ENCODE measurements around the gene YY1.
A peak's percentile ranks its signal among the peaks of the same experiment; 100 is the strongest.
"Not testable (repeated sequence)": the region's sequence is repeated elsewhere in the genome, so short reads cannot be mapped to it uniquely, and the experiment has no call there.

YY1 gene
- 180 to 257 reads per million in 2 experiments for total RNA-seq

DNA sequence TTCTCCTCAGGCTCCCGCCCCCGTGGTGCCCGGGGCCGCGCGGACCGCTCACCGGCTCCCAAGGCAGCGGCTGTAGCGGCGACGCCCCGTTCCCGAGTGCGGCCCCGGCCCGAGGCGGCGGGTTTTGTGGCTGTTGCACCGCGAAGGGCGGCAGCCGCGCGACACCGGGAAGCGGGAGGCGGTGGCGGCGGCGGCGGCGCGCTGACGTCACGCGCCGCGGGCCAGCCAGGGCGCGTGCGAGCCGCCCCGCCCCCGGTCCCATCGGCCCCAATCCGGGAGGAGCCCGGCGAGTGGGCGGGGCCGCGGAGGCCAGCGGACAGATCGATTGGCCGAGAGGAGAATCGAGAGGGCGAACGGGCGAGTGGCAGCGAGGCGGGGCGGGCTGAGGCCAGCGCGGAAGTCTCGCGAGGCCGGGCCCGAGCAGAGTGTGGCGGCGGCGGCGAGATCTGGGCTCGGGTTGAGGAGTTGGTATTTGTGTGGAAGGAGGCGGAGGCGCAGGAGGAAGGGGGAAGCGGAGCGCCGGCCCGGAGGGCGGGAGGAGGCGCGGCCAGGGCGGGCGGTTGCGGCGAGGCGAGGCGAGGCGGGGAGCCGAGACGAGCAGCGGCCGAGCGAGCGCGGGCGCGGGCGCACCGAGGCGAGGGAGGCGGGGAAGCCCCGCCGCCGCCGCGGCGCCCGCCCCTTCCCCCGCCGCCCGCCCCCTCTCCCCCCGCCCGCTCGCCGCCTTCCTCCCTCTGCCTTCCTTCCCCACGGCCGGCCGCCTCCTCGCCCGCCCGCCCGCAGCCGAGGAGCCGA, at the start of gene YY1:
Gene YY1, plus strand, starts transcription at position 726 of the 792 bp plus-strand sequence. CDS start 101 bp downstream, outside the sequence.
- peak; percentile 99 for DNase-seq (ENCODE audit: low read depth)

DNA sequence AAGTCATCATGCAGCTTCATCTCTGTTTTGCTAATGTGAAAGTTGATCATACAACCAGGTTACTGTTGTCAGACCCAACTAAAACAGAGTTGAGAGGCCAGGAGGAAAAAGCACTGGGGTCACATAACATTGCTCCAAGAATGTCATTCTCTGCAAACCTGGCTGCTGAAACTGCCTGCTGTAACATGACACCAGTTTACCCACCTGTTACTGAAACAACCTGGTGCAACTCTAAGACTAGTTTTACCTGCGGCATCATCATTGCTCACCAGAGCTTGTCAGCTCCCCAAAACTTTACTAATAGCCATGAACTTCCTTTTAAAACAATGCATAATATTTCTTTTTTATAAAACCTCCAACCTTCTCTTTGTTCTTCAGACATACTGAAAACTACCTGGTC, 48.8 kb upstream of the YY1 start:
- no peak for DNase-seq (ENCODE audit: low read depth)

DNA sequence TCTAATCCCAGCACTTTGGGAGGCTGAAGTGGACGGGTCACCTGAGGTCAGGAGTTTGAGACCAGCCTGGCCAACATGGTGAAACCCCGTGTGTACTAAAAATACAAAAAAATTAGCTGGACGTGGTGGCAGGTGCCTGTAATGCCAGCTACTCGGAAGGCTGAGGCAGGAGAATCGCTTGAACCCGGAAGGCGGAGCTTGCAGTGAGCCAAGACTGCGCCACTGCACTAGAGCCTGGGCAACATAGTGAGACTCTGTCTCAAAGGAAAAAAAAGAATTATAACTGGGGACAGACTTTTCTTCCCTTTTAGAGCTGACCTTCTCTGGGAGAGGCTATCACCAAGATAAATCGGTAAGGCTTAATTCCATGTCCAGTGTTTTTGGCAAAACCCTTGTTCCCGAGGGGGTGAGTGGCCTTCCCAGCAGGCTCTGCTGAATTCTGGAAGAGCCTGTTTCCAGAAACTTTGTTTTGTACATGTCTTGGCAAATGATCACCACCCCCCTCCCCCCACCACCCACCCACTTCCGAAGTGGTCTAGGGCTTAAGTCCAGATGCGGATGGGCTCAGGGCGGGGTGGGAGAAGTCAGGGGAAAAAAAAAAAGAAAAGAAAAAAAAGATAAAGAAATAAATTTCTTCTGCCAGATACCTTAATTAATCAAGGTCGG, 47.2 kb upstream of the YY1 start:
- DNase-seq (ENCODE audit: low read depth) = no peak

DNA sequence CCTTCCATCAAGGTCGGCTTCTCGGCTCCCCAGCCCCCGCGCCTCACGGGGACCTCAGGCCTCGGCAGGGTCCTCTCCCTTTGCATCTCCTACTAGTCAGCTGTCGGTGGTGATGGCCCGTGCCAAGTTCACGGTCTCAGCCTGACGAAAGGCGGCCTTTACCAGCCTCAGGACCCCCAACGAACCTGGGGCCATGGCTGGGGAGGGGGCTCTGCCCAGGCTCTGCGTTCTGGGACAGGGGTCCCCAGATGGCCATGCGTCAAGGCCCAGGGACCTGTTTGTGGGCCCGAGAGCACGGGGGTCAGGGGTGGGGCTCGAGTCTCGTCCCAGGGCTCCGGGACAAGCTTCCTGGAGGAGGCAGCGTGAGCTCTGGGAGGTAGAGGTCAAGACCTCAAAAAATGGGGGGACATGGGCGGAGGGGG, 46.7 kb upstream of the YY1 start:
- no peak for DNase-seq (ENCODE audit: low read depth)

DNA sequence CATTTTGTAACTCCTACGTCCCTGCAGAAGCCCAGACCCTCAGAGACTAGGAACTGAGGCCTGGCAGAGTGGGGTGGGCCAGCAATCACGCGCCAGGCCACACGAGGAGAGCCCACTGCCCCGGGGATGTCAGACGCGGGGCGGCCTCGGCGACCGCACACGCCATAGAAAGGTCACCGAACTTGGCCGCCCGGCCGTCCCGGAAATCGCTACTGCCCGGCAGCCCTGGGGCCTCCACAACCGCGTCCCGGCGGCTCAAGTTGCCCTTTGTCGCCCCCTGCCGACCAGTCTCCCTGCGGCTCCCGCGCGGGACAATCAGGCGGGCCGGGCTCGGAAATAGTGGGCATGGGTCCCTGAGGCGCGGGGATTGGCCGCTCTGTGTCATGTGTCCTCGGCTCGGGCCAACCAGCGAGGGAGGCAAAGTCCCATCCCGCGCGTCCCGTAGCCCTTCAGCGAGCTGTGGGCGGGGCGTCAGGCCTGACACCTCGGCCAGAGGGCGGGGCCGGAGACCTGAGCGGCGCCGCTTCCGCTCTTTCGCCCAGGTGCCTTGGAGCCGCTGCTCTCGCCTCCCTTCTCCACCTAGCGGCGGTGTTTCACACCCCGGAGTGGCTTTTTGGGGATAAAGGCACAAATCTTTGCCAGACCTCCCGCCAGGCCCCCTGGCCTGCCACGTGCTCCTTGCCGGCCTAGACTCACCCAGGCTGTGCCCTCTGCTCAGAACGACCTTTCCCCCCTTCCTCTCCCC, 46.1 kb upstream of the YY1 start:
- DNase-seq (ENCODE audit: low read depth) = peak; percentile 100

DNA sequence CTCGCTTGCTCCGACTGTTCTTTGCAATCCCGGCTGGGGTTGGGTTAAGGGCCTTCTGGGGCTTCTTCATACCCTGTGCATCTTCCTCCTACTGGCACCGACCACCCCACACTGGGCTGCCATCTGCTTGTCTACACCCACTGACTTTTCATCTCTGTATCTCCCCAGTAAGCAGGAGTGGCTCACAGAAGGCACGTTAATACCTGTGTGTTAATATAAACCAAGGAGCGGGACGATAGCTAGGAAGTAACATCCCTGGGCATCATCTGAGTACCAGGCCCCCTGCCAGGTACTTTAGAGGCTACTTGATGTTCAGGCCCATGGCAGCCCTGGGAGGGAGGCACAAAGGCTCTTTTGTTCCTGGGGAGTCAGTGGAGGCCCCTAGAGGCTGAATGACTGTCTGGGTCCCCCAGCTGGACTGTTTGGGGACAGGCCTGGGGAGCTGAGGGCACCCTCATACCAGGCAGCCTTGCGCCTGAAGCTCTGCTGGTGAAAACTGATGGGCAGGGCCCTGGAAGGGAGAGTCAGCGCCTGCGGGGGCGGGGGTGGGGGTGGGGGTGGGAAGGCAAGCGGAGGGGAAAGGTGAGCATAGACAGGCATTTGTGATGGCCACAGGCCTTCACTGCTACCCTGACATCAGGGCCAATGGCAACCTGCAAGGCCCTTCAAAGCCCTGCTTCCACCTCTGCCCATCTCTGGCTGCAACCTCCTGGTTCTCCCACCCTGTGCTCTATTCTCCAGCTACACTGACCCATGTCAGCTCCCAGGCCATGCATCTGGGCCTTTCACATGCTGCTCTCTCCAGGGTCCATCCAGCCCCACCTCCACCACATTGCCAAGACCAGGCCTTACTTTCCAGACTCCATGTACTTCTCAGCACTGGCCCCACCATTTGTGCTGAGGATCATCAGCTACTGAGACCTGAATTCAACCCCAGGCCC, 45.3 kb upstream of the YY1 start:
- no peak for DNase-seq (ENCODE audit: low read depth)

DNA sequence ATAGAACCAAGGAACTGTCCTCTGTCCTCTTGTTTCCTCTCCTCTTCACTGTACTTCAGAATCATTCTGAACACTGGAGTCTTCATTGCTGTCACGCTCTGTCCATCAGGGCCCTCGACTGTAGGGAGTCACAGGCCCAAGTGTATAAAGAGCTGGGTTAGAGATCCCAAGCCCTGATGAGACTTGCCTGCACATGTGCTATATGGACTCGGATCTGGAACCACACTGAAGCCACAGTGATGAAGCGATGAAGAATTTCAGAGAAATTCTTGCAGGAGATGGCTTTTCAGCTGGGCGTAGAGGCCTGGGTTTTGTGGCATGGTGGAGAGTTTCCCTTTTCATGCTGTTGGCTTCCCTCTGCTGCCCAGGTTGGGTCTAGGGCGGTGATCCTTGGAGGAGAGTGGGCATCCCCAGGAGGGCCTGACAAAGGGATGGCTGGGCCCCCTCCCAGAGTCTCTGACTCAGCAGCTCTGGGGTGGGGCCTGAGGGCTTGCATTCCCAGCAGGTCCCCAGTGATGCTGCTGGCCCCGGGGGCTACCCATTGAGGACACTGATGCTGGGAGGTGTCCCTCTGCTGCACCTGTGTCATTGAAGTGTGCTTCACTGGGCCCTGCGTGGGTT, 39.6 kb upstream of the YY1 start:
- DNase-seq (ENCODE audit: low read depth) = no peak

DNA sequence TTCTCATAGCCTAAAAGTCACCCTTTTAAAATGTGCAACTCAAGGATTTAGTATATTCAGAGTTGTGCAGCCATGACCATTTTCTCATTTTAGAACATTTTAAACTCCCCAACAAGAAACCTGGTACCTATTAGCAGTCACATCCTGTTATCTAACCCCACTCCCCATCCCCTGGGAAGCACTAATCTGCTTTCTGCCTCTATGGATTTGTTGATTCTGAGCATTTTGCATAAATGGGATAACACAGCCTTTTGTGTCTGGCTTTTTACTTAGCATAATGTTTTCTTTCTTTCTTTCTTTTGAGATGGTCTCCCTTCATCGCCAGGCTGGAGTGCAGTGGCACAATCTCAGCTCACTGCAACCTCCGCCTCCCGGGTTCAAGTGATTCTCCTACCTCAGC, 38.6 kb upstream of the YY1 start:
- DNase-seq (ENCODE audit: low read depth) = no peak

DNA sequence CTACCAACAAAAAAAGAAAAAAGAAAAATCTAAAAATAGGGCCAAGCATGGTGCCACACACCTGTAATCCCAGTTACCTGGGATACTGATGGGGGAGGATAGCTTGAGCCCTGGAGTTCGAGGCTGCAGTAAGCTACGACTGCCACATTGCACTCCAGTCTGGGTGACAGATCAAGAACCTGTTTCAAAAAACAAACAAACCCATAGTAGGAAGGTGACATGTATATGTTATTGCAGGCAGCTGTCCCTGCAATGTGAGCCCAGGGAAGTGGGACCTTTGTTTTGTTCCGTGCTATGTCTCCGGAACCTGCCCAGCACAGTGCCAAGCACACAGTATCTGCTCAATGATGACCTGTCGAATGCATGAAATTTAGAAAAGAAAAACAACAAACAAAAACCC, 37.2 kb upstream of the YY1 start:
- DNase-seq (ENCODE audit: low read depth) = no peak

DNA sequence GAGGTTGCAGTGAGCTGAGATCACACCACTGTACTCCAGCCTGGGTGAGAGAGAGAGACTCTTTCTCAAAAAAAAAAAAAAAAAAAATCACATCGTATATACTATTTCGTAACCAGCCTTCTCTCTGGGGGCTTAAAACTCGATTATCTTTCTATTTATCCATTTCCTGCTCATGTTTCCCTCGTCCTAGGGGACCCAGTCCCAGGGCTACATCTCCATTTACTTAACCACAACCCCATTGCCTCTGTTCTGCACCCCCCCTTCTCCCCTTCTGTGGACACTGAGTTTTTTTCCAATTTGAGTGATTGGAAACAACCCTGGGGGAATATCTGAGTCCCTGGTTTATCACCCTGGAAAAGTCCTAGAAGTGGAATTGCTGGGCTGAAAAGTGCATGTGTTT, 36.2 kb upstream of the YY1 start:
- no peak for DNase-seq (ENCODE audit: low read depth)

DNA sequence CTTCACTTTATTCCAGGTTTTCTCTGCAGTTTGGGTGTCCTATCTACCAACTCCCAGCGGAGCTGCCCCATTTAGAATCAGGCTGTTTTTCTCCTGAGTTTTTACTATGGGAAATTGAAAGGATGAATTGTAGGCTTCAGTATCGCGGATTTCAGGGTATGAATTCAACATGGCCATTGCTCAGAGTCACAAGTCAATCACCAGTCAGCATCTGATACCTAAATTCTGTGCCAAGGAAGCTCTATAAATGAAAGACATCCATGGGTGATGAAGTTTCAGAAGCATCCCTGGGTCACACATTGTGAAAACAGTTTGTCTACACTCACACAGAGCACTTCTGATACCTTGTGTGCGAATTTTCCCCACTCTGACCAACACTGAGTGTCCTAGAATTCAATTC, 35.8 kb upstream of the YY1 start:
- DNase-seq (ENCODE audit: low read depth) = no peak

DNA sequence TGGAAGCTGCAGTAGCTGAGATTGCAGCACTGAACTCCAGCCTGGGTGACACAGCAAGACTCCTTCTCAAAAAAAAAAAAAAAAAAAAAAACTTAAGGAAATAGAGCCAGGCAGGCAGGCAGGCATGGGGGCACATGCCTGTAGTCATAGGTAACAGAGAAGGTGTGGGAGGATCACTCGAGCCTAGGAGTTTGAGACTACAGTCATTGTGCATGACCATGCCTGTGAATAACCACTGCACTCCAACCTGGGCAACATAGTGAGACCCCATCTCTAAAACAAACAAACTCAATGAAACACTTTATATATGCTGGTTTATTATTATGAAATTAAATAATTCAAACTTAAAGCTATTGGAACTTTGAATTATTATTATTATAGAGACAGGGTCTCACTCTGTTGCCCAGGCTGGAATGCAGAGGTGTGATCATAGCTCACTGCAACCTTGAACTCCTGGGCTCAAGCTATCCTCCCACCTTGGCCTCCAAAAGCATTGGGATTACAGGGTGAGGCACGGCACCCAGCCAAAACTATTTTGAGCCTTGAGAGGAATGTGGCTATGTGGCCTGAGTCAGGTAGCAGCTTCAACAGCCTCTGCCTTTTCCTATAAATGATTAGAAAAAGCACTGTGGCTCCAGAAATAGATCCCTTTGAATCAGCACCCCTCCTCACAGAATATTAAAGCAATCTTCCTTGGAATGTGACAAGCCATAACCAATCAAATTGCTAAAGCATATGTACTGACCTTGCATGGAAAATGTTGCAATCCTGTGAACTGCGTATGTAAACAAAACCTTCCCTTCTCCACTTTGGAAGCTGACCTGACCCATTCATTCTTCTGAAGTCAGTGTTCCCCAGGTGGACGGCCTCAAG, 34.7 kb upstream of the YY1 start:
- DNase-seq (ENCODE audit: low read depth) = no peak

DNA sequence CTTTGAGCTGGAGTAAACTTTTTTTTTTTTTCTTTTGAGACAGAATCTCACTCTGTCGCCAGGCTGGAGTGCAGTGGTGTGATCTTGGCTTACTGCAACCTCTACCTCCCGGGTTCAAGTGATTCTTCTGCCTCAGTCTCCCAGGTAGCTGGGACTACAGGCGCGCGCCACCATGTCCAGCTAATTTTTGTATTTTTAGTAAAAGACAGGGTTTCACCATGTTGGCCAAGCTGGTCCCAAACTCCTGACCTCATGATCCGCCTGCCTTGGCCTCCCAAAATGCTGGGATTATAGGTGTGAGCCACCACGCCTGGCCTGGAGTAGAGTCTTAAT, 34.1 kb upstream of the YY1 start:
- not testable (repeated sequence) for DNase-seq (ENCODE audit: low read depth)

DNA sequence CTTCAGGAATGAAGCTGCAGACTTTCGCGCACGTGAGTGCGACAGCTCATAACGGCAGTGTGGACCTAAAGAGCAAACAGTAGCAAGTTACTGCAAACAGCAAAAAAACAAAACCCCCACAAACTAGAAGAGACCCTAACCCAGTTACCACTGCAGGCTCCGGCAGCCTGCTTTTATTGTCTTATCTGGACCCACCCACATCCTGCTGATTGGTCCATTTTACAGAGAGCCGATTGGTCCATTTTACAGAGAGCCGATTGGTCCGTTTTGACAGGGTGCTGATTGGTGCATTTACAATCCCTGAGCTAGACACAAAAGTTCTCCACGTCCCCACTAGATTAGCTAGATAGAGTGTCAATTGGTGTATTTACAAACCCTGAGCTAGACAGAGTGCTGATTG, 31.4 kb upstream of the YY1 start:
- not testable (repeated sequence) for DNase-seq (ENCODE audit: low read depth)

DNA sequence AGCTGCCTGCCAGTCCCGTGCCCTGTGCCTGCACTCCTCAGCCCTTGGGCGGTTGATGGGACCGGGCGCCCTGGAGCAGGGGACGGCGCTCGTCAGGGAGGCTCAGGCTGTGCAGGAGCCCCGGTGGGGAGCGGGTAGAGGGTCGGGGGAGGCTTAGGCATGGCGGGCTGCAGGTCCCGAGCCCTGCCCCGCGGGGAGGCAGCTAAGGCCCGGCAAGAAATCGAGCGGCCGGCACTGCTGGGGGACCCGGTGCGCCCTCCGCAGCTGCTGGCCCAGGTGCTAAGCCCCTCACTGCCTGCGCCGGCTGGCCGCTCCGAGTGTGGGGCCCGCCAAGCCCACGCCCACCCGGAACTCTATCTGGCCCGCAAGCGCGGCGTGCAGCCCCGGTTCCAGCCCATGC, 30.8 kb upstream of the YY1 start:
- not testable (repeated sequence) for DNase-seq (ENCODE audit: low read depth)

DNA sequence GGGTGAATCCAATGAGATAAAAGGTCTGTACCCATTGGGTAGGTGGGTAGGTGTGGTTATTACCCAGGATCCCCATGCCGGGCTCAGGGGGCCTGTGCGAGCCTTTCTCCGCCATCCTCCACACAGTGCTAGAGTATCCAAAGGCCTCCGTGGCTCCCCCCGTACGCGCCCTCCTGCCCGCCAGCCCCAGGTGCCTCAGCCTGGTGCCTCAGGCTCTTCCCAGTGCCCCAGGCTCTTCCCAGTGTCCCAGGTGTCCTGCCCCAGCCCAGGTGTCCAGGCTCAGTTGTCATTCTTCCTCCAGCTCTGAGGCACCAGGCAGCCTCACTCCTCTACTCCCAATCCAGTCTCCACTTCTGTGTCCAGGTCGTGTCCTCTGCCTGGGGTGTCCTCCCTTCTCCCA, 27.6 kb upstream of the YY1 start:
- no peak for DNase-seq (ENCODE audit: low read depth)

DNA sequence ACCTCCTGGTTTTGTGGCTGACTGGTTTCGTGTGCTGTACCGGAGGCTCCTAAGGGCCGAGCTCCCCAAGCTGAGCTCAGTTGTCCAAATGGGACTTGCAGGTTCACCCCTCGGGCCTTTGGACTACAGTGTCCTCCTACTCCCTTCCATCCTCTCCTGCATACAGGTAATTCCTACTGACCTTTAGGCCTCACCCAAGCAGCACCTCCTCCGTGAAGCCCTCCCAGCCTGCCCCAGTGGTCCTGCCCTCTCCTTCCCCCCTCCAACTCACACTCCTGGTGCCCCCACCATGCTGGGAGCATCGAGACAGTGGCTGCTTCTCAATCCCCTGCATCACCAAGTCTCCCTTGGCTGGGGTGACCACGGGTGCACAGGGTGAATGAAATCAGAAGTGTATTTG, 27.1 kb upstream of the YY1 start:
- no peak for DNase-seq (ENCODE audit: low read depth)

DNA sequence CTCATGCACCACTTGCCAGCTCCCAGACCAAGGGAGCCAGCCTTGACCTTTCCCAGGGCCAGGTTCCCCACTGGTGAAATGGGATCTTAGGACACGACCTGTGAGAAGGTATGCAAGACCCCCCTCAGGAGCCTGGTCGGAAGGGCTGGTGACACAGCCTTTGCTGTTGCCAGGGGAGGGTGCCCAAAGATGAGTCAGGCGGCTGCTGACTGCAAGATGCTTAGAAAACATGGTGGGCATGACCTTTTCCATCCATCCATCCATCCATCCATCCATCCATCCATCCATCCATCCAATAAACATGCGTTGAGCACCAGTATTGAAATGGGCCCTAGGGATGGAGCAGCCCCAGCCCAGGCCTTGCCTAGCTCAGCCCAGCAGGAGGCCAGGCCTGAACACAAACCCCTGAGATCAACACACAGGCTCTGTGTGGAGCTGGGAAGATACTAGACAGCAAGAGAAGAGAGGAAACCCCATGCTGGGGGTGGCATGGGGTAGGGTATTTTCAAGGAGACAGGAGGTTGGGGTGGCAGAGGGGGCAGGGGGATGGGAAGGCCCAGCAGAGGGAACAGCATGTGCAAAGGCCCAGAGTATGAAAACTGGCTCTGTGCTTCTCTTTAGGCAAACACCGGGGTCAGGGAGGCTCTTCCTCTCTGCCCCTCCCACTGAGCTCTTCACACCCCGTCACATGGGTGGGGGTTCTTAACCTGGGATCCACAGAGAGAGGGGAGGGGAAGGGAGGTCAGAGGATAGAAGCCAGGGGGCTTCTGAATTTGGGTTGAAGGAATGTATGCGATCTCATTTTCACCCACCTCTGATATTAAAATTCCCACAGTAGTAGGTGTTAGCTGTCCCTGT, 26.2 kb upstream of the YY1 start:
- no peak for DNase-seq (ENCODE audit: low read depth)

DNA sequence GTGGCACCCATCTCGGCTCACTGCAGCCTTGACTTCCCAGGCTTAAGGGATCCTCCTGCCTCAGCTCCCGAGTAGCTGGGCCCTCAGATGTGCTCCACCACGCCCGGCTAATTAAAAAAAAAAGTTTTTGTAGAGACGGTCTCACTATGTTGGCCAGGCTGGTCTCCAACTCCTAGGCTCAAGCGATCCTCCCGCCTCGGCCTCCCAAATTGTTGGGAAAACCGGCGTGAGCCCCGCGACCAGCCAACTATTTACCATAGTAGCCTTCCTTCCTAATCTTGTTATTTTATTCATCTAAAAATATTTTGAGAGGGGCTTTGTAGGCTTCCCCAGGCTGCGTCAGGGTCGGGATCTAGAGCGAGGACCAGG, 25.4 kb upstream of the YY1 start:
- DNase-seq (ENCODE audit: low read depth) = no peak

Measured in T follicular helper cell (primary cell).